Measurements from ENCODE around the gene TRHDE. TPM values are rescaled to one million over a fixed set of nuclear protein-coding genes. Genes with fewer than 3 reads are reported as not detected.

TRHDE gene
- total and polyA plus RNA-seq, 9 donors, result 3.4 to 35.5 (median 18.2) TPM

- intact Hi-C loops (cut with DNase I), result no loop called here
- H3K9me3 ChIP-seq, result no peaks in the 10 kb centered on the region
- H3K27me3 ChIP-seq, result no peaks in the 10 kb centered on the region
- H3K4me1 ChIP-seq (ENCODE audit: insufficient read depth), result no peaks in the 10 kb centered on the region
- no peaks in the 10 kb centered on the region for H3K36me3 ChIP-seq
- DNase-seq, result no peak
- TF ChIP-seq POLR2A (IDR thresholded peaks at IDR 0.05) (no peak), CTCF (IDR thresholded peaks at IDR 0.05) (no peak), EP300 (IDR thresholded peaks at IDR 0.05) (no peak)
- WGBS, 3 donors, result 80 to 89% (median 80%) methylated on average over 4 of the region's 4 CpGs
- no peak overlapping the region for H3K4me3 ChIP-seq
- no peak overlapping the region for H3K27ac ChIP-seq
Observed at GRCh38 chr12:72338437-72338836, 66.3 kb downstream of the TRHDE start.

GRCh38 chr12:72346363-72346944 is 74.3 kb downstream of the TRHDE start:
- intact Hi-C loops (cut with DNase I), result no loop called here
- Histone ChIP-seq H3K36me3 (no peaks in the 10 kb centered on the region), H3K27ac (no peak overlapping the region), H3K9me3 (no peaks in the 10 kb centered on the region), H3K27me3 (no peaks in the 10 kb centered on the region), H3K4me1 (ENCODE audit: insufficient read depth) (no peaks in the 10 kb centered on the region), H3K4me3 (no peak overlapping the region)
- TF ChIP-seq POLR2A (IDR thresholded peaks at IDR 0.05) (no peak), EP300 (IDR thresholded peaks at IDR 0.05) (no peak), CTCF (IDR thresholded peaks at IDR 0.05) (peak; percentile 13 to 43 (median 35))
- DNase-seq, result peak; percentile 39 to 62 (median 42)
- 31 to 32% (median 32%) methylated on average over 5 of the region's 5 CpGs for WGBS, 3 donors

- H3K9me3 ChIP-seq, result no peaks in the 10 kb centered on the region
- no peak for DNase-seq
- intact Hi-C loops (cut with DNase I), result no loop called here
- no peak for TF ChIP-seq EP300 (IDR thresholded peaks at IDR 0.05)
- TF ChIP-seq POLR2A (IDR thresholded peaks at IDR 0.05), result no peak
- no peak for TF ChIP-seq CTCF (IDR thresholded peaks at IDR 0.05)
- no peak overlapping the region for H3K4me3 ChIP-seq
- WGBS, 3 donors, result 72 to 89% (median 84%) methylated on average over 3 of the region's 3 CpGs
- no peak overlapping the region for H3K27ac ChIP-seq
- no peaks in the 10 kb centered on the region for H3K36me3 ChIP-seq
- H3K27me3 ChIP-seq, result no peaks in the 10 kb centered on the region
- no peaks in the 10 kb centered on the region for H3K4me1 ChIP-seq (ENCODE audit: insufficient read depth)
Observed at GRCh38 chr12:72349491-72349890, 77.3 kb downstream of the TRHDE start.

- TF ChIP-seq EP300 (IDR thresholded peaks at IDR 0.05), result no peak
- no peak for TF ChIP-seq POLR2A (IDR thresholded peaks at IDR 0.05)
- no peak for TF ChIP-seq CTCF (IDR thresholded peaks at IDR 0.05)
- Histone ChIP-seq H3K27ac (no peak overlapping the region), H3K36me3 (no peaks in the 10 kb centered on the region), H3K4me3 (no peak overlapping the region), H3K9me3 (no peaks in the 10 kb centered on the region), H3K27me3 (no peaks in the 10 kb centered on the region), H3K4me1 (ENCODE audit: insufficient read depth) (no peaks in the 10 kb centered on the region)
- 95 to 98% (median 97%) methylated on average over 3 of the region's 3 CpGs for WGBS, 3 donors
- intact Hi-C loops (cut with DNase I), result no loop called here
- no peak for DNase-seq
Observed at GRCh38 chr12:72359416-72359815, 87.2 kb downstream of the TRHDE start.
